IPS-NIHi7 (cell line): ENCODE measurements around the gene ARMC9.
"Not testable (repeated sequence)": the region's sequence is repeated elsewhere in the genome, so short reads cannot be mapped to it uniquely, and the experiment has no call there.

ENCODE experiments used
- DNase-seq: peaks from one replicate; pipeline ENCODE4 v3.0.0; 2012; ENCODE audit warnings: mixed read lengths; ENCODE audit errors: extremely low spot score

The ARMC9 gene

DNA sequence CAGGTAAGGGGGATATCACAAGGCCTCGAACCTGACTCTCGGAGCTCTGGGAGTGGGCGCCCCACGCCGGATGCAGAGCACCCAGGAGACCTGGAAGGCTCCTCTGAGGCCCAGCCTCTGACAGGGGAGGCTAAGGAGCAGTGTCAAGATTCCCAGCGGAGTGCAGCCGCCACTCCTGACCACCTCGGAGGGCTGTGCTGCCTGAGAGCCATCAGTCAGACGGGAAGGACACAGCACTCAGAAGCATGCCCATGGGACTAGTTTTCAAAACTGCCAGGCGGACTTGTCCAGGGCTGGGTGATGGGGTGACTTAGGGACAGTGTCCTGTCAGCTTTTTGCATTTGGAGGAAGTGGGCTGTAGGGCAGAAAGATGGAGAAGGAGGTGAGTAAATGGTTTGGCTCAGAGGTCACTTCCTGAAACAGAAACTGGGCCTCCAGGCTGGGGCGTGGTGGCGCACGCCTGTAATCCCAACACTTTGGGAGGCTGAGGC, 162.5 kb downstream of the ARMC9 start:
- no peak for DNase-seq

DNA sequence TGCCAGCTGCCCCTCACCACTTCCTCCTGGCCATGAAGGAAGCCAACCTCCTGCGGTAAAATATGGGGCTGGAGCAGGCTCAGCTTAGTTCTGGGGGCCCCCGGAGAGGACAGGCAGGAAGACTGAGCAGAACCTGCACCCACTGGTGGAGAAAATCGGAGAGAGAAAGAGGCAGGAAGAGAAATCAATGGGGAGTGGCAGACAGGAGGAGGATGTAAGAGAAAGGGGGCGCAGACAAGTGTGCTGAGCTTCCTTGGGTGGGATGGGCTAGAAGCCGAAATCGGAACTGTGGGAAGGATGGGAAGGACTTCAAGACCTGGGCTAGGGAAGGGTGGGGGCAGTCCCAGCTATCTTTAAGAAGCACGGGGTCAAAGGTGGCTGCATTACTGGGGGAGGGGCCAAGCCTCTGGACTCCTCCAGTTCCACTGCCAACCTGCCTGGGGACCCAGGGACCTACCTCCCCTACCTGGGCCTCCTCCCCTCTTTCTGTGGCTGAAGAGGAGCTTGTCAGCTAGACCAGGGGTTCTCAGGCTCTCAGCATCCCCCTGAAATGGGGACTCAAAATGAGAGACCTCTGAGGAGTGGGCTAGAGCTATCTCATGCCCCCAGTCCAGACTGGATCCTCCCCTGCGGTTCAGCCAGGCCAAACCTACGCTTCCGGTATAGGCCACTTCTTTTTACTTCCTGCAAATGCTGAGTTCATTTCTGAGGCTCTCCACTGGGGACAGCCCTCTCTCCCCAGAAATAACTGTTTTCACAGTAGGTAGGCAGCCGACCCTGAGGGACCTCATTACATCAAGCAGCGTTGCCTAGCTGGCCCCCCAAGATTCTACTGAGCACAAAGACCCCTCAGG, 163.5 kb downstream of the ARMC9 start:
- DNase-seq, result no peak

DNA sequence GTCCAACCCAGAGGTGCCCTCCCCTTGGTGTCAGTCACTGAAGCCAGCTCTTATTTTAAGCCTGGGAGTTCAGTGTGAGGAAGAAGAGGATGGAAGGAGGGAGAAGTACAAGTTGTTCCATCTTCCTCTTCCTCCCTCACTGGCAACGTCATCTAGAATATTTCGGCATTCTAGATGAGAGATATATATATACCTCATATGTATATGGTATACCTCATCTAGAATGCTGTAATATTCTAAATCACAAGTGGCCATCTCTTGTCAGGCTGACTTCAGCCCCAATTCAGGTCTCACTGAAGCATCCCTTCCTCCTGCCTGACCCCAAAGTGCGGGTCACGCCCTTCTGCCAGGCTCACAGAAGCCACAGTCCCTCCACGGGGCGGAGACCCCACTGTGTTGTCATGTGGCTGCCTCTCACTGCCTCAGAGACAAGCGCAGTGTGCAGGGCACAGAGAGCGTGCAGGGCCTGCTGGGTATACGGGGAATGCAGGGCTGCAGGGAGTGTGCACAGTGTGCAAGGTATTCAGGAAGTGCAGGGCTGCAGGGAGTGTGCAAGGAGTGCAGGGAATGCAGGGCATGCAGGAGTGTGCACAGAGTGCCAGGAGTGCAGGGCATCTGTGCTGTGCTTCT, 164.2 kb downstream of the ARMC9 start:
- DNase-seq, result no peak

DNA sequence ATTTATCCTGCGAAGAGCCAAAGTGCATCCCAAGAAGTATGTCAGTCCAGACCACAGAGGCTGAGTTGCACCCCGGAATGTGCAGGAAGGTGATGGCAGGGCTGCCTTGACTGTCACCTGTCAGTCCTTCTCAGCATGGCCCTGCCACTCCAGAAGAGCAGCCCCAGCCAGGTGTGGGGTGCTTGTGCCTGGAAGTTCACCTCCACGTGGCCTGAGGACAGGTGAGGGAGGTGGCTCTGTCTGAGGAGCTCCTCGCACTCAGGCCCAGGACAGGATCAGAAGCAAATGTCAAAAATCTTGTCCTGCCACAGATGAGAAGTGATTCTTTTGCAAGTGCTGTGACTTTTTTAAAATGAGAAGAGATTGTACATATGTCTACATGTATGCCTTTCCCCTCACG, 165.6 kb downstream of the ARMC9 start:
- DNase-seq, result no peak

DNA sequence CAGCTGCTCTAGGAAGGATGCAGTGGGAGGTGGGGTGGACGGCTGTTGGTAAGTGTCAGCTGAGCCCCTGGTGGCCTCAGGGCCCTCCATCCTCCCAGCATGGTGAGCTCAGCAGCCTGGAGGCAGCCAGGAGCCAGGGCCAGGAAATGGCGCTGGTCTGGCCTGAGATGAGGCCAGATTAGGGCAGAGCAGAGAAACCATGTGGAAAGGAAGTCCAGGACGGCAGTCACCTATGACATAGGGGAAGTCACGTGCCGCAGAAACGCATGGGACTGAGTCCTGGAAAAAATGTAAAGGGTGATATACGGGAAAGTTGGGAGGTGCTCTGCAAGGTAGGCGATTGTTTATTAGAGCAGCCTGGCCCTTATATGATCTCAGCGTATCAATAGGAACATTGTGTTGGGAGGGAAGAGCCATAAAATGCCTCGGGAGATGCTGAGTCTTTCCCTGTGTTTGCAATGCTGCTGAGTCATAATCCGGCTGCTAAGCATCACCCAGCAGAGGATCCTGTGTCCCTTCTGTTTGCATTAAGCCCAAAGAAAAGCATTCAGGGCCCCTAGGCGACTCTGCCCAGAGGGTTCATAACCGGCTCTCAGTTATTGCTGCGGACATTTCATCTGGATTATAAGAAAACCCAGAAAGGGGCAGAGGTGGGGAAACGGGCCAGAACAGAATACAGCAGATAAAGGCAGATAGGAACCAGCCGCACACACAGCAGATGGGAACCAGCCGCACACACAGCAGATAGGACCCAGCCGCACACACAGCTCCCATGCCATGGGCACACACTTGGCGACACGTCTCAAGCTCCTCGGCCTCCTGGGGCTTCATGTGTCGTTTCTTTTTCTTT, 166.8 kb downstream of the ARMC9 start:
- DNase-seq, result peak; percentile 42

DNA sequence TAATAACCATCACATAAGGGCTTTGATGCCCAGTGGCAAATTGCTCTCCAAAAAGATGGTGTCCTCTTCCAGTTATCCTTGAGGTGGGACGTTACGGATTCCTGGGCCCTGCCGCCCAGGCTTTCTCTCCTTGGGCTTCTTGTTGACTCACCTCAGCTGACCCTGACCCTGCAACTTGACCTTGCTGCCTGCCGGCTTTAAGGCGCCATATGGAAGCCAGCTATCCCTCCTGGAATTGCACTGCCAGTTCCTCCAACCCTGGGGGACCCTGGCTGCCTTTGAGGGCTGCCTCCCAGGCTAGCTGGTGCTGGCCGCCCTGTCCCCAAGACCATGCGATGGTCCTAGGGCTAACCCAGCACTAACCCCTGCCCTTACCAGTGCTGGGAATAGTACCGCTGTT, 168.7 kb downstream of the ARMC9 start:
- no peak for DNase-seq

DNA sequence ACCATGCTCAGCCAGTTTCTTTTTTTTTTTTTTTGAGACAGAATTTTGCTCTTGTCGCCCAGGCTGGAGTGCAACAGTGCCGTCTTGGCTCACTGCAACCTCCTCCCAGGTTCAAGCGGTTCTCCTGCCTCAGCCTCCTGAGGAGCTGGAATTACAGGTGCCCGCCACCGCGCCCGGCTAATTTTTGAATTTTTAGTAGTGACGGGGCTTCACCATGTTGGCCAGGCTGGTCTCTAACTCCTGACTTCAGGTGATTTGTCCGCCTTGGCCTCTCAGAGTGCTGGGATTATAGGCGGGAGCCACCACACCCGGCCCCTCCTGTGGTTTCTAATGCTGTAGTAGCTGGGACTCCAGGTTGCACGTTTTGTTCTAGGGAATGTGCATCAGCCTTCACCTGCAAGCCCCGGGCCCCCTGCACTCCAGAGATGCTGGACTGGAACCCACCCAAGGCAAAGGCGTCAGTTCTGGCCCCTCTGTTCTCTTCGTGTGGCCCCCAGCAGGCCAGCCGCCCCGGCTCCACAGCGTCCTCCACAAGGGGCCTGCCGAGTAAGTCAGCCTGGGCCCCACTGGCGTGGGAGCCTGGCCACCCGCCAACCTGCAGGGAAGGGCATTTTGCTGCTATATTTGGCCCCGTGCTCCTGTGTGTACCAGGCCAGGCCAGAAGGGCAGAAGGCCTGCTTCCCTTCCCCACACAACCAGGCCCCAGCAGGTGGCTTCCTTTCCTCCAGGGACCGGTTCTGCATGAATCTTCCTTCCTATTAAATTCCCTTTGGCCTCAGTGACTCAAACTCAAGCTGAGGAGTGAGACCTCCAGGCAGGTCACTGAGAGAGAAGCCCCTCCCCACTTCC, 171.4 kb downstream of the ARMC9 start:
- DNase-seq, result peak; percentile 67

DNA sequence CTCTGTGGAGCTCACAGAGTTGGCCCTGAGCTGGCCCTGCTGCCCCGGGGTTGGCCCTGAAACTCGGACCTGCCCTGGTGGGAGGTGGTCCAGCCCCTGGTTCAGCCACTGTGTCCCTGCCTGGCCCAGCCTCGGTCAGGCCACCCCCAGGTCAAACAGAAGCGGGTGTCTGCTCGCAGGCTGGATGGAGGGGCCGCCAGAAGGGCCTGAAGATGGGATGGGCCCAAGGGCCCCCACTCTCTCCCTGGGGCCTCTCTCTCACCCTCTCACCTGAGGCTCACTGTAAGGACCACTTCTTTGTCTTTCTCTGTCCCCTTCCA, 172.0 kb downstream of the ARMC9 start:
- no peak for DNase-seq

DNA sequence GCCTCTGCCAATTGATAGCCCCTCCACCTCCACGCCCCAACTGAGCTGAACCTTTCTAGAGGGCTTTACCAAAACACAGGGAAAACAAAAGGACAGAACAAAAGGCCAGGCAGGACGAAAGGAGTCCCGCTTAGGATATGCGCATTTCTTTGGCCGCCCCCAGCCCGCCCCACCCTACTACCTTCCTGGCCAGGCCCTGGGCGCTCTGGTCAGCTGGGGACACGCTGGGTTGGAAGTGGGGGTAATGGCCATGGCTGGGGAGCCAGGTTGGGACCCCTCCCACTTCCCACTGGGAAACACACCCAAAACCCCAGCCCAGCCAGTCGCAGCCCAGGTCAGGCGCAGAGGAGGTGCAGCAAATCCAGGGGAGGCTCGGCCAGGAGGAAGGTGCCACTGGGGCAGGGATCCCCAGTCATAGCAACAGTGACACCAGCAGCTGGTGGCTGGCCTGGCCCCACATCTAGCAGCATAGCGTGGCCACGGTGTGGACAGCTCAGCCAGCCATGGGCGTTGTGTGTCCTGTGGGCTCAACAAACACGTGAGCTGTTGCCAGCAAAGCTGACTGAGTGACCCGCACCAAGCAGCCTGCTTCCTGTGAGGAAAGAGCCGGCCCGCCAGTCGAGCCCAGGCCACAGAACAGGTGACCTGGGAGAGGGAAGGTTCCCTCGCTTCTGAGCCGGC, 172.5 kb downstream of the ARMC9 start:
- DNase-seq, result peak; percentile 81

DNA sequence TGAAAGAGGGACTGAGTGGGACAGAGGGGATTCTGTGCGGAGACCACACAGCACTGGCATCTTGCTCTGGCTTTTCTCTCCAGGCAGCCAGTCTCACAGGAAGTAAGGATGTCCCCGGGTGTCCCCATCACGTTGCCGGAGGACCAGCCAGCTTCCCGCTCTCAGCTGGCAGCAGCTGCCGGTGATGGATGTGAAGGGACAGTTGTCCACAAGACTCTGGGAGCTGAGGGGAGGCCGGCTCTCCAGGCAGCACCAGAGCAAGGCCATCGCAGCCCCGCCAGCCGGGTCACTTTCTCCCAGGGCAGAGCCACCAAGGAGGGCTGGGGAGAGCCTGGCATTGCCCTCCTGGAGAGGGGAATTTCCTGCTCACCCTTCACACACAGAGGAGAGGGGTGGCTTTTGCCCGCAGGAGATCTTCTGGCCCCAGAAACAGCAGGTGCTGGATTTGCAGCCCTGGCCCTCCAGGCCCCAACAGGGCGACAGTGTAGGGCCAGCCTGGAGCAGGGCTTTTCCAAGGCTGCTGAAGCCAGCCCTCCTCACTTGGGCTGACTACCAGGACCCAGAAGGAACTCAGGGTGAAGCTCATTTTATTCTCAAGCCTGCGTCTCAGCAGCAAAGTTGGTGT, 173.1 kb downstream of the ARMC9 start:
- no peak for DNase-seq

DNA sequence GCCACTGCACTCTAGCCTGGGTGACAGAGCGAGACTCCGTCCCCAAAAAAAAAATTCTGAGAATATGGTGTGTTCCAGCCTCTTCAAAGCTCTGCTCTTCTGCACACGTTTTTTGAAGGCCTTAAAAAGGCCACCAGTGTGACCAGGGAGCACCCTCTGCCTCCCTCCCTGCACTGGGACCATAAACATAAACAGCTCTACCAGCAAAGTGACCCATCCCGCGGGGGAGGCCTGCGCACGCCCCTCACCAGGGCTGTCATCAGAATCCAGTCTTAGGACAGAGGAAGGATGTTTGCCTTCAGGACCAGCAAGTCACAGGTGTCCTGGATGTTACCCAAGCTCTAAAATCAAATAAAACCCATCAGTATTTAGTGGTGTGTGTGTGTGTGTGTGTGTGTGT, 173.9 kb downstream of the ARMC9 start:
- no peak for DNase-seq

DNA sequence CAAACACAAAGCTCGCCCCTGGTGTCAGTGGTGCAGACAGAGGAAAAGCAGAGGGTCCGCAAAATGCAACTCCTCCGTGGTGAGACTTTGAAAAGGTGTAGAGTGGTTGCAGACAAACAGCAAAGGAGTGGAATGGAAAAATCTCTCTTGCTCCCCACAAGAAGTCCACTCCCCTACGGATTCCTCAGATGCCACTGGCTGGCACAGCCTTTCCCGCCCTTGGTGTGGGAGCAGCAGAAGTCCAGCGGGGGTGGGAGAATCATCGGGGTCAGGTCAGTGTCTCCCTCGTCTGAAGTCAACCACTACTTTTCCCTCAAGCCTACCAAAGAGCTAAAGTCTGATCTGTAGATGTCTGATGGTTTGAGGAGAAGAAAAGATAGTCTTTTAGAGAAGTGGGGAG, 174.8 kb downstream of the ARMC9 start:
- no peak for DNase-seq

DNA sequence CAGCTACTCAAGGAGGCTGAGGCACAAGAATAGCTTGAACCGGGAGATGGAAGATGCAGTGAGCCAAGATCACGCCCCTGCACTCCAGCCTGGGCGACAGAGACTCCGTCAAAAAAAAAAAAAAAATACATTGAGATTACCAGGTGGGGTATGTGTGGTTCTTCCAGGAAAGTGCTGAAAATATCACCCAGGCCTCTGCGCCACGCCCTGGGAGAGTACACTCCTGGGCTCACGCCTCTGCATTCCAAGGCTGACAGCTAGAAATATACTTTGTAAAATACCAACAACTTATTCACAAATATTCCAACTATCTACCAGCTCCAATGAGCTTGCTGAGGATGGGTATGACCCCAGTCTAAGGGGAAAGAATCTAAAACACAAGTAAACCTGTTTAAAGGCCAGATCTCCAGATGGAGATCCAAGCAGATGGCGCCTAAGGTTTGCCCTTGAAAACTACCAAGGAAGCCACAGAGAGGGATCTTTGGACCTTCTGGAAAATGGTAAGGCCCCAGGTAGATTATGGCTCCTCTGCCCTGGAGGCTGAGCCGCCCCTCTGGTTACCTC, 175.4 kb downstream of the ARMC9 start:
- DNase-seq, result no peak

DNA sequence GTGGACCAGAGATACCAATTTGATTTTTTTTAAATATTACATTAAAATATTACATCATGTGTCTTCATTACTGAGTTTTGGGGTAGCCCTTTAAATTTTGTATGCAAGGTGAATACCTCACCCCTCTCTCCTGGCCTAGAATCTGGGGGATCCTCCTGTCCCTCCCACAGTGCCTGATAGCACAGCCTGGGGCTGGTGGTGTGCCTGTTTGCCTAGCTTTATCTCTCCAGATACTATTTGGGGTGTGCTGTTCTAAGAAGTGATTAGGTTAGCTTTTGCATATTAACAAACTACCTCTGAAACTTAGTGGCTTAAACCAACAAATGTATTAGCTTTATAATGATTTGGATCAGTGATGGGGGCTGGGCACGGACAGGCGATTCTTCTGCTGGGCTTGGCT, 176.3 kb downstream of the ARMC9 start:
- DNase-seq, result no peak

DNA sequence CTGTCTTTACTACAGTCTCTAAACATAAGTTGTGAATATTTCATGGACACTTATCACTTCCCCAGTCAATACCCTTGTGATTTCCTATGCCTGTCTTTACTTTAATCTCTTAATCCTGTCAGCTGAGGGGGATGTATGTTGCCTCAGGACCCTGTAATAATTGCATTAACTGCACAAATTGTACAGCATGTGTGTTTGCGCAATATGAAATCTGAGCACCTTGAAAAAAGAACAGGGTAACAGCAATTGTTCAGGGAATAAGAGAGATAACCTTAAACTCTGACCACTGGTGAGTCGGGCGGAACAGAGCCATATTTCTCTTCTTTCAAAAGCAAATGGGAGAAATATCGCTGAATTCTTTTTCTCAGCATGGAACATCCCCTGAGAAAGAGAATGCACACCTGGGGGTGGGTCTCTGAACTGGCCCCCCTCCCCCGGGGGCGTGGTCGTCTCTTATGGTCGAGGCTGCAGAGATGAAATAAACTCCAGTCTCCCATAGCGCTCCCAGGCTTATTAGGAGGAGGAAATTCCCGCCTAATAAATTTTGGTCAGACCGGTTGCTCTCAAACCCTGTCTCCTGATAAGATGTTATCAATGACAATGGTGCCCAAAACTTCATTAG, 177.7 kb downstream of the ARMC9 start:
- not testable (repeated sequence) for DNase-seq

DNA sequence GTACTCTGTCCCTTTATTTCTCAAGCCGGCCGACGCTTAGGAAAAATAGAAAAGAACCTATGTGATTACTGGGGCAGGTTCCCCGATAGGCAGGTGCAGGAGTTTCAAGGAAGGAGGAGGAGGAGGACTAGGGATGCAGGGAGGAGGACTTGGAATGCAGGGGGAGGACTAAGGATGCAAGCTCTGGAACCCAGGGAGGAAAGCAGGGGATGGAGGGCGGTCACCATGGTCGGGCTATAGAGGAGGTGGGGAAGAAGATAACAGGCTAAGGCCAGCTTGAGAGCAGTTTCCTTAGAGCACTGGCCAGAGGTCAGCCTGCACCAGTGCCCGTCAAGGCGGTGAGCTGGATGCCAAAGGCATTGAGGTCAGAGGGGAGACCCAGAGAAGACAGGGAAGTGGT, 178.4 kb downstream of the ARMC9 start:
- no peak for DNase-seq

DNA sequence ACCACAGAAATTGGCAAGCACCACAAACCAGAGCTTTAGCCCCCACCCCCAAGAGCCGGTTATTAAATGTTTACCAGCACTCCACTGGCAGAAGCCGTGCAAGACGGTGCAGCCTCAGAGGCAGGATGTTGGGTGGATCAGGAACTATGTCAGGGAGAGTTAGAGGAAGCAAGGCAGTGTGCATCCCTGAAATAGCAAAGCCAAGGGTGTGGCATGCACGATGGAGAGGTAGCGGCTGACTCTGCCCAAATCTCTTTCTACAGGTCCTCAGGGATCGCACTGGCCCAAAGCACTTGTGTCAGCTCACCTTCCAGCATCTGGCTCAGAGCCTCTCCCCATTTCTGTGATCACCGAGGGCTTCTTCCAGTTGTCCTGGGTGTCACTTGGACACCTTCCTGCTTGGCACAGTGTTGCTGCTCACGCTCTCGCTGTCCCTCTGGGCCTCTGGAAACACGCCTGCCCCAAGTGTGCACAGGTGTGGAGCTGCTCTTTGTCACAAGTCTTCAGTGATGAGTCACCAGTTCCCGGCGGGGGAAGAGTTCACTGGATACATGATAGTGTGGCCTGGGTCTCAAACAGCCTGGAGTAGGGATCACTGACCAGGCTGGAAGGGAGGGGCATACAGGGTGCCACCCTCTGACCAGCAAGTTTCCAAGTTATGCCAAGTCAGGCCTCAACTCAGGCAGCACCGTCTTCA, 179.7 kb downstream of the ARMC9 start:
- no peak for DNase-seq

DNA sequence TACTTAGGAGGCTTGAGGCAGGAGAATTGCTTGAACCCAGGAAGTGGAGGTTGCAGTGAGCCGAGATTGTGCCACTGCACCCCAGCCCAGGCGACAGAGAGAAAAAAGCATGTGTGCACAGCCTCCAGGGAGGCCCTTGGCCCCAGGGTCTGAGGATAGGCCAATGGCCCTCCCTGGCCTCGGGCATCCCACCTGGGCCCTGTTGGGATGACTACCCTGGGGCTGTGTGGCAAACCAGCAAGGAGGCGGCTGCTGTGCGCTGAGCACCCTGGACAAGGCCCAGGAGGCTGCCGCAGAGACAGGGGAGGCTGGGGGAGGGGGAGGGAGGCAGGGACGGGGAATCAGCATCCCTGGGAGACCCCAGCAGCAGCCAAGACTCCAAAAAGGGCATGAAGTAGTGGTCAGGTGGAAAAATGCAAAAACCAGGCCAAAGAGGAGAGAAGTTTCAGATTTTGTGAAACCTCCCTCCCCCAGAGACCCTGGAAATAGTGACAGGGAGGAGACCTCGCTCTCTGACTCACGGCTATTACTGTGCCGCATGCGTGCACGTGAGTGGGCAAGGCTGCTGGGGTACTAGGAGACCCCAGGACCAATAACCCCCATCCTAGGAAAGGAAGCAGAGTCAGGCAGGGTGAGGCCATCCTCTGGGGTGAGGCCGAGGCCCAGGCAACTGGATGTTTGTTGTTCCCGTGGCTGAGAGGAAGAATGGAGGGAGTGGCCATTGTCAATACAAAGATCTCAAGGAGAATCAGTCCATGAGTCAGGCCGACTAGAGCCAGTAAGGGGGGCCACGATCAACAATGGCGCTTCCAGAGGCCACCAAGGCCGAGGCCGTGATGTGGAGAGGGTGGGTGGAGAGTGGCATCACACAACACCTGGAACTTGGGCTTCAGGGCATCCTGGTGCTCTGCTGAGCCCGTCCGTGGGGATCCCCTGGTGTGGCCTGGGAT, 181.1 kb downstream of the ARMC9 start:
- no peak for DNase-seq
